Measurements from ENCODE around the gene ARPC2.
A peak's percentile ranks its signal among the peaks of the same experiment; 100 is the strongest.

Gene ARPC2

GRCh38 chr2:218286570-218287459, 69.8 kb downstream of the ARPC2 start:
- peak; percentile 49 to 65 (median 62) for DNase-seq (ENCODE audit: low read depth in 3 of 3, low spot score in 1 of 3)

GRCh38 chr2:218289639-218290315, 72.8 kb downstream of the ARPC2 start:
- DNase-seq (ENCODE audit: low read depth in 3 of 3, low spot score in 1 of 3), result no peak

GRCh38 chr2:218290316-218291261, 73.6 kb downstream of the ARPC2 start:
- DNase-seq (ENCODE audit: low read depth in 3 of 3, low spot score in 1 of 3), result no peak

GRCh38 chr2:218291318-218292047, 74.5 kb downstream of the ARPC2 start:
- no peak for DNase-seq (ENCODE audit: low read depth in 3 of 3, low spot score in 1 of 3)

GRCh38 chr2:218292048-218293014, 75.3 kb downstream of the ARPC2 start, which contains the start of gene TMBIM1:
TSS of gene TMBIM1 (minus strand) at chr2:218292503. CDS start at chr2:218282141, 10,362 bp downstream.
- peak; percentile 59 to 77 (median 66) for DNase-seq (ENCODE audit: low read depth in 3 of 3, low spot score in 1 of 3)

- DNase-seq (ENCODE audit: low read depth in 3 of 3, low spot score in 1 of 3), result no peak
Observed at GRCh38 chr2:218293715-218294429, 76.9 kb downstream of the ARPC2 start.

GRCh38 chr2:218294430-218295022, 77.5 kb downstream of the ARPC2 start:
- no peak for DNase-seq (ENCODE audit: low read depth in 3 of 3, low spot score in 1 of 3)

GRCh38 chr2:218295029-218295428, 78.0 kb downstream of the ARPC2 start:
- DNase-seq (ENCODE audit: low read depth in 3 of 3, low spot score in 1 of 3), result no peak

GRCh38 chr2:218296200-218296599, 79.2 kb downstream of the ARPC2 start:
- no peak for DNase-seq (ENCODE audit: low read depth in 3 of 3, low spot score in 1 of 3)

- DNase-seq (ENCODE audit: low read depth in 3 of 3, low spot score in 1 of 3), result no peak
Observed at GRCh38 chr2:218296847-218297246, 79.9 kb downstream of the ARPC2 start.

GRCh38 chr2:218298314-218298875, 81.4 kb downstream of the ARPC2 start:
- DNase-seq (ENCODE audit: low read depth in 3 of 3, low spot score in 1 of 3), result no peak

- DNase-seq (ENCODE audit: low read depth in 3 of 3, low spot score in 1 of 3), result no peak
Observed at GRCh38 chr2:218300141-218300540, 83.2 kb downstream of the ARPC2 start.

- peak; percentile 68 to 79 (median 73) for DNase-seq (ENCODE audit: low read depth in 3 of 3, low spot score in 1 of 3)
Observed at GRCh38 chr2:218301176-218301819, 84.3 kb downstream of the ARPC2 start.
